ENCODE measurements around the gene RIMOC1. TPM values are rescaled to one million over a fixed set of nuclear protein-coding genes. Genes with fewer than 3 reads are reported as not detected.

RIMOC1 gene
- total RNA-seq, 2 donors from 2014 or later: 8.8 to 9.9 TPM

DNA sequence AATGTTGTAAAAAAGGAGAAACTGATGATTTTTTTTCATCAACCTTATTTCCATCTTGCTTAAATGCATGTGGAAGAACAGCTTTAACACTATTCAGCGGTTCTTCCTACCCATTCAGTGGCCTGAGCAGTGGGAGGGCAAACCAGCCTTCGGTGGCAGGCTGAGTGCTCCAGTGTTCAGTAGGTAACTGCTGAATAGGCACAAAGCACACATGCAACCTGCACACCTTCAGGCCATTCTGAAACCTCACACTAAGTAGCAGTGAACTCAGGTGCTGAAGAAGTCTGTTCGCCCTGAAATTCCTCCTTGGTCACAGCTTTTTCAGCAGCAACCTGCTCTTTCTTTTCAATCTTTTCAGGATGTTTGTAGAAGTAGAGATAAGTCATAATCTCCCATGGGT lies 47.1 kb downstream of the RIMOC1 start:
- ATAC-seq (no peak), DNase-seq (no peak)
- TF ChIP-seq CTCF (IDR thresholded peaks at IDR 0.05) (no peak), POLR2A (IDR thresholded peaks at IDR 0.05) (no peak)
- WGBS, 2 donors: 61 to 93% methylated on average over 3 of the region's 3 CpGs
- Histone ChIP-seq H3K4me3 (no peak overlapping the region), H3K27ac (no peak overlapping the region), H3K9me3 (no peaks in the 10 kb centered on the region), H3K4me1 (no peaks in the 10 kb centered on the region), H3K36me3 (replicated peaks in 1 of 2; ENCODE audit: insufficient read depth in 1 of 2, low read depth in 2 of 2) (no peaks in the 10 kb centered on the region), H3K27me3 (no peaks in the 10 kb centered on the region)
- intact Hi-C loops (cut with DNase I): no loop called here

Other genes starting within 250 kb of the RIMOC1 start
- gene OXCT1, start 33.9 kb upstream of the RIMOC1 start, total RNA-seq: 1 to 10 TPM; 3.9 to 7.9 TPM
- gene FBXO4, start 20.9 kb downstream of the RIMOC1 start, total RNA-seq: 10 to 100 TPM; 11.2 to 14.3 TPM

Data from body of pancreas (tissue), 4 donors.